SK-N-SH (cell line): ENCODE data around the gene ATN1.
"Not testable (repeated sequence)": the region's sequence is repeated elsewhere in the genome, so short reads cannot be mapped to it uniquely, and the experiment has no call there.

Experiments
- CTCF ChIP-seq: fragments of 200-600 bp; sonication (generic); IDR thresholded peaks from 2 replicates; pipeline ENCODE4 v1.6.1; 2017; ENCODE audit warnings: antibody characterized with exemption, mild to moderate bottlenecking, moderate library complexity
- EP300 ChIP-seq, 2 experiments: IDR thresholded peaks; 2 replicates each; pipeline versions ENCODE4 v1.4.0 to v1.6.1; 2012; ENCODE audit warnings: borderline replicate concordance in 1 of 2, low read depth in 1 of 2, low read length in 1 of 2
- EZH2phosphoT487 ChIP-seq: fragments of 200-600 bp; sonication (generic); IDR thresholded peaks from 2 replicates; pipeline ENCODE4 v1.6.1; 2017; ENCODE audit warnings: low read depth, mixed run types, mild to moderate bottlenecking, antibody characterized with exemption, moderate library complexity, borderline replicate concordance
- MAX ChIP-seq: IDR thresholded peaks from 2 replicates; pipeline ENCODE4 v1.4.0; 2012; ENCODE audit warnings: low read depth
- PBX3 ChIP-seq: IDR thresholded peaks from 2 replicates; pipeline ENCODE4; 2012
- POLR2AphosphoS5 ChIP-seq: IDR thresholded peaks from 2 replicates; pipeline ENCODE4 v1.6.1; 2012; ENCODE audit warnings: low read depth, low read length
- SIN3A ChIP-seq: IDR thresholded peaks from 2 replicates; pipeline ENCODE4 v1.6.1; 2012; ENCODE audit warnings: low read depth, mild to moderate bottlenecking, low read length, moderate library complexity, borderline replicate concordance
- TAF1 ChIP-seq: IDR thresholded peaks from 2 replicates; pipeline ENCODE4 v1.6.1; 2012; ENCODE audit warnings: low read depth, mild to moderate bottlenecking, low read length, moderate library complexity, borderline replicate concordance
- TEAD4 ChIP-seq: IDR thresholded peaks from 2 replicates; pipeline ENCODE4 v1.4.0; 2012; ENCODE audit warnings: mild to moderate bottlenecking, borderline replicate concordance; ENCODE audit not compliant: insufficient read depth
- USF1 ChIP-seq: IDR thresholded peaks from 2 replicates; pipeline ENCODE4 v1.4.0; 2012; ENCODE audit warnings: low read depth, borderline replicate concordance
- USF2 ChIP-seq: fragments of 150-350 bp; IDR thresholded peaks from 2 replicates; pipeline ENCODE4 v1.6.1; 2017; ENCODE audit warnings: antibody characterized with exemption, low read length, low read depth, borderline replicate concordance
- YY1 ChIP-seq: IDR thresholded peaks from 2 replicates; pipeline ENCODE4 v1.4.0; 2012; ENCODE audit warnings: low read depth, mild to moderate bottlenecking
- ZBTB33 ChIP-seq: IDR thresholded peaks from 2 replicates; pipeline ENCODE4 v1.4.0; 2012; ENCODE audit warnings: low read depth, borderline replicate concordance

GRCh38 chr12:6889775-6890573, 37.8 kb upstream of the ATN1 start:
- TF ChIP-seq EZH2phosphoT487; SIN3A; CTCF; TEAD4; EP300 (IDR thresholded peaks at IDR 0.05; ENCODE audit: borderline replicate concordance in 1 of 2, low read depth in 1 of 2, low read length in 1 of 2); USF2; POLR2AphosphoS5; USF1; MAX; YY1; PBX3; TAF1; ZBTB33: not testable (repeated sequence)
